NCI-H1436 (cell line): ENCODE measurements around the gene SLC6A4.
"Not testable (repeated sequence)": the region's sequence is repeated elsewhere in the genome, so short reads cannot be mapped to it uniquely, and the experiment has no call there.

Experiments
- DNase-seq: peaks from one replicate; lab custom pipeline; 2025; lab: John Stamatoyannopoulos, UW

Gene SLC6A4

GRCh38 chr17:30238387-30239088 is 3.0 kb upstream of the SLC6A4 start:
- DNase-seq: no peak

- no peak for DNase-seq
These were observed 2.5 kb upstream of the SLC6A4 start for GRCh38 chr17:30238003-30238344.

- DNase-seq: no peak
These were observed 2.0 kb upstream of the SLC6A4 start for GRCh38 chr17:30237296-30238002.

- DNase-seq: no peak
These were observed 1.3 kb upstream of the SLC6A4 start for GRCh38 chr17:30236766-30237165.

- DNase-seq: no peak
These were observed 764 bp upstream of the SLC6A4 start for GRCh38 chr17:30236297-30236624.

GRCh38 chr17:30234964-30235363 is 533 bp downstream of the SLC6A4 start:
- DNase-seq: no peak

GRCh38 chr17:30234296-30234695 is 1.2 kb downstream of the SLC6A4 start:
- DNase-seq: no peak

GRCh38 chr17:30232824-30233427 is 2.6 kb downstream of the SLC6A4 start:
- no peak for DNase-seq

- DNase-seq: no peak
These were observed 3.3 kb downstream of the SLC6A4 start for GRCh38 chr17:30232015-30232823.

GRCh38 chr17:30230596-30231125 is 4.8 kb downstream of the SLC6A4 start:
- DNase-seq: no peak

GRCh38 chr17:30230009-30230408 is 5.5 kb downstream of the SLC6A4 start:
- not testable (repeated sequence) for DNase-seq

GRCh38 chr17:30229012-30229411 is 6.5 kb downstream of the SLC6A4 start:
- DNase-seq: no peak

- DNase-seq: no peak
These were observed 7.5 kb downstream of the SLC6A4 start for GRCh38 chr17:30228011-30228410.

- DNase-seq: no peak
These were observed 8.6 kb downstream of the SLC6A4 start for GRCh38 chr17:30226878-30227277.

GRCh38 chr17:30225919-30226553 is 9.5 kb downstream of the SLC6A4 start:
- DNase-seq: no peak

GRCh38 chr17:30225112-30225511 is 10.4 kb downstream of the SLC6A4 start:
- no peak for DNase-seq

- no peak for DNase-seq
These were observed 11.0 kb downstream of the SLC6A4 start for GRCh38 chr17:30224419-30224960.

GRCh38 chr17:30222721-30223175 is 12.7 kb downstream of the SLC6A4 start:
- no peak for DNase-seq

- no peak for DNase-seq
These were observed 13.2 kb downstream of the SLC6A4 start for GRCh38 chr17:30222251-30222650.

GRCh38 chr17:30221346-30221745 is 14.2 kb downstream of the SLC6A4 start:
- DNase-seq: no peak

GRCh38 chr17:30220414-30220813 is 15.1 kb downstream of the SLC6A4 start:
- DNase-seq: no peak

- DNase-seq: no peak
These were observed 15.7 kb downstream of the SLC6A4 start for GRCh38 chr17:30219833-30220232.
